GM23338 (cell line): ENCODE results near the gene DST. TPM values are rescaled to one million over a fixed set of nuclear protein-coding genes. Genes with fewer than 3 reads are reported as not detected.

Experiments
- ATAC-seq: fragments of 200-7000 bp; cut with Tn5 transposase; 3 replicates; pipeline ENCODE4 v1.9.1; 2020
- DNase-seq: peaks from one replicate; pipeline ENCODE4 v3.0.0-alpha.2; 2015; ENCODE audit warnings: low spot score
- H2AFZ ChIP-seq: fragments of 200-600 bp; sonication (generic); 2 replicates; pipeline ENCODE4 v1.8.0; 2016; ENCODE audit warnings: antibody characterized with exemption, mild to moderate bottlenecking, moderate library complexity
- H3F3A ChIP-seq: fragments of 200-600 bp; sonication (generic); replicated peaks from 2 replicates; pipeline ENCODE4 v1.8.0; 2017; ENCODE audit warnings: antibody characterized with exemption, mixed run types, low read depth
- H3K27ac ChIP-seq: fragments of 200-600 bp; sonication (generic); 2 replicates; pipeline ENCODE4 v1.6.1; 2016; ENCODE audit warnings: low read depth
- H3K27me3 ChIP-seq: fragments of 200-600 bp; sonication (generic); 2 replicates; pipeline ENCODE4 v1.8.0; 2016; ENCODE audit warnings: mild to moderate bottlenecking, mixed run types, moderate library complexity; ENCODE audit not compliant: insufficient read depth
- H3K36me3 ChIP-seq: fragments of 200-600 bp; sonication (generic); 2 replicates; pipeline ENCODE4 v1.8.0; 2016; ENCODE audit warnings: mild to moderate bottlenecking; ENCODE audit not compliant: insufficient read depth
- H3K4me1 ChIP-seq: fragments of 200-600 bp; sonication (generic); 2 replicates; pipeline ENCODE4 v1.8.0; 2016; ENCODE audit warnings: mild to moderate bottlenecking, moderate library complexity; ENCODE audit not compliant: insufficient read depth
- H3K4me2 ChIP-seq: fragments of 200-600 bp; sonication (generic); 2 replicates; pipeline ENCODE4 v1.7.1; 2017; ENCODE audit warnings: mixed run types
- H3K4me3 ChIP-seq: fragments of 200-600 bp; sonication (generic); 2 replicates; pipeline ENCODE4 v1.6.1; 2016; ENCODE audit warnings: mixed run types
- H3K79me2 ChIP-seq: fragments of 200-600 bp; sonication (generic); replicated peaks from 2 replicates; pipeline ENCODE4 v1.8.0; 2017; ENCODE audit warnings: mild to moderate bottlenecking; ENCODE audit not compliant: insufficient read depth
- H3K9me2 ChIP-seq: fragments of 200-600 bp; sonication (generic); 2 replicates; pipeline ENCODE4 v1.8.0; 2017; ENCODE audit not compliant: insufficient read depth
- H4K20me1 ChIP-seq: fragments of 200-600 bp; sonication (generic); replicated peaks from 2 replicates; pipeline ENCODE4 v1.8.0; 2017; ENCODE audit warnings: mild to moderate bottlenecking; ENCODE audit not compliant: insufficient read depth
- H3K27ac Mint-ChIP-seq: 2 replicates; pipeline ENCODE4 v1.8.0; 2020; ENCODE audit warnings: inconsistent platforms, mild to moderate bottlenecking, moderate library complexity, mixed read lengths
- H3K27me3 Mint-ChIP-seq: 3 replicates; pipeline ENCODE4 v1.8.0; 2022; ENCODE audit warnings: low read depth, mild to moderate bottlenecking, moderate library complexity, mixed read lengths, inconsistent platforms; ENCODE audit not compliant: insufficient read depth, poor library complexity
- H3K36me3 Mint-ChIP-seq: 3 replicates; pipeline ENCODE4 v1.8.0; 2021; ENCODE audit warnings: low read depth, mild to moderate bottlenecking, inconsistent platforms, moderate library complexity, mixed read lengths
- H3K4me1 Mint-ChIP-seq: 3 replicates; pipeline ENCODE4 v1.8.0; 2020; ENCODE audit warnings: mild to moderate bottlenecking, inconsistent platforms, mixed read lengths
- H3K4me3 Mint-ChIP-seq: 3 replicates; pipeline ENCODE4 v1.8.0; 2021; ENCODE audit warnings: moderate library complexity, mild to moderate bottlenecking, inconsistent platforms, mixed read lengths
- H3K9me3 Mint-ChIP-seq: 3 replicates; pipeline ENCODE4 v1.8.0; 2020; ENCODE audit warnings: moderate library complexity, mild to moderate bottlenecking, inconsistent platforms, mixed read lengths
- CREB1 ChIP-seq: fragments of 250-450 bp; sonication (Bioruptor Pico); IDR thresholded peaks from 2 replicates; pipeline ENCODE4 v1.5.0; 2020; ENCODE audit warnings: low read depth, mild to moderate bottlenecking, moderate library complexity
- ETS1 ChIP-seq: IDR thresholded peaks from 2 replicates; pipeline ENCODE4 v1.6.1; 2016; ENCODE audit warnings: antibody characterized with exemption
- EZH2 ChIP-seq: fragments of 200-600 bp; sonication (generic); IDR thresholded peaks from one replicate; pipeline ENCODE4 v1.8.0; 2017; ENCODE audit warnings: antibody characterized with exemption, mild to moderate bottlenecking, low read depth; ENCODE audit not compliant: unreplicated experiment
- JUNB ChIP-seq: IDR thresholded peaks from one replicate; pipeline ENCODE4 v1.6.1; 2016; ENCODE audit warnings: antibody characterized with exemption; ENCODE audit not compliant: unreplicated experiment
- POLR2AphosphoS5 ChIP-seq: IDR thresholded peaks from 2 replicates; pipeline ENCODE4 v1.6.1; 2016; ENCODE audit warnings: antibody characterized with exemption, low read depth
- REST ChIP-seq: IDR thresholded peaks from one replicate; pipeline ENCODE4 v1.6.1; 2018; ENCODE audit warnings: antibody characterized with exemption; ENCODE audit not compliant: unreplicated experiment
- ZNF114 ChIP-seq: fragments of 250-450 bp; sonication (Bioruptor Pico); IDR thresholded peaks from 2 replicates; pipeline ENCODE4 v1.5.0; 2020; ENCODE audit warnings: mild to moderate bottlenecking, moderate library complexity
- ZNF331 ChIP-seq: fragments of 250-450 bp; sonication (Bioruptor Pico); IDR thresholded peaks from 2 replicates; pipeline ENCODE4 v1.5.0; 2020; ENCODE audit warnings: low read depth, mild to moderate bottlenecking, moderate library complexity
- polyA plus RNA-seq: library from polyadenylated mRNA; unstranded; fragments of >200 nt; fragmentation: Nextera tagmentation; extraction: Ambion mirVana; gene quantifications from 2 replicates; pipeline ENCODE4 v1.2.1, GENCODE V29; 2016
- total RNA-seq: library from RNA; depleted of rRNA; stranded (reverse); fragments of >200 nt; shearing (Covaris generic); gene quantifications from 2 replicates; pipeline ENCODE4 v1.2.3, GENCODE V29; 2014

DST gene
- total and polyA plus RNA-seq, 2 experiments from 2014 or later, result 88.7 to 188 TPM

GRCh38 chr6:56513631-56514030 is 129.1 kb downstream of the DST start:
- Mint-ChIP-seq H3K36me3 (peaks cover 29% of the 10 kb centered on the region), H3K9me3 (no peaks in the 10 kb centered on the region), H3K27me3 (no peaks in the 10 kb centered on the region), H3K4me1 (no peaks in the 10 kb centered on the region), H3K4me3 (no peak overlapping the region), H3K27ac (no peak overlapping the region)
- H3K36me3 ChIP-seq, result peaks cover 12% of the 10 kb centered on the region
- H3K27ac ChIP-seq, result no peak overlapping the region
- no peak overlapping the region for H3K4me3 ChIP-seq
- no peak overlapping the region for H3K4me2 ChIP-seq
- no peaks in the 10 kb centered on the region for H3K9me2 ChIP-seq
- DNase-seq (no peak), ATAC-seq (no peak)
- H3K27me3 ChIP-seq, result no peaks in the 10 kb centered on the region
- no peaks in the 10 kb centered on the region; the same call in 1 of the 2 replicates for H4K20me1 ChIP-seq
- no peaks in the 10 kb centered on the region for H3K4me1 ChIP-seq
- H3F3A ChIP-seq, result no peaks in the 10 kb centered on the region
- no peaks in the 10 kb centered on the region for H3K79me2 ChIP-seq
- no peak for TF ChIP-seq POLR2AphosphoS5
- TF ChIP-seq ZNF331 (CRISPR knock-in tag), result no peak
- TF ChIP-seq ETS1, result no peak
- TF ChIP-seq CREB1 (CRISPR knock-in tag), result no peak
- no peak for TF ChIP-seq JUNB
- no peak for TF ChIP-seq REST
- H2AFZ ChIP-seq, result no peak overlapping the region

GRCh38 chr6:56511591-56511990 is 131.1 kb downstream of the DST start:
- Histone ChIP-seq H3K79me2 (no peaks in the 10 kb centered on the region), H3K36me3 (peaks cover 12% of the 10 kb centered on the region)
- H3K27me3 Mint-ChIP-seq, result no peaks in the 10 kb centered on the region

More at GRCh38 chr6:56511591-56511990, 131.1 kb downstream of the DST start:
- H3F3A ChIP-seq, result no peaks in the 10 kb centered on the region
- no peaks in the 10 kb centered on the region for H3K27me3 ChIP-seq
- H2AFZ ChIP-seq, result no peak overlapping the region
- no peak overlapping the region for H3K4me3 ChIP-seq
- H3K4me3 Mint-ChIP-seq, result no peak overlapping the region
- TF ChIP-seq REST, result no peak
- TF ChIP-seq EZH2, result no peak
- TF ChIP-seq ZNF114 (CRISPR knock-in tag), result no peak
- H3K27ac Mint-ChIP-seq, result no peak overlapping the region
- H3K27ac ChIP-seq, result no peak overlapping the region
- H3K36me3 Mint-ChIP-seq, result peaks cover 34% of the 10 kb centered on the region
- H3K4me2 ChIP-seq, result no peak overlapping the region
- no peaks in the 10 kb centered on the region for H3K9me2 ChIP-seq
- H3K4me1 ChIP-seq, result no peaks in the 10 kb centered on the region
- DNase-seq (no peak), ATAC-seq (no peak)
- no peaks in the 10 kb centered on the region for H3K4me1 Mint-ChIP-seq
- H4K20me1 ChIP-seq, result no peaks in the 10 kb centered on the region; the same call in 1 of the 2 replicates
- H3K9me3 Mint-ChIP-seq, result no peaks in the 10 kb centered on the region
